Activated T-helper 2 cell treated with anti-CD3 and anti-CD28 coated beads, Interferon-gamma antibody, Interleukin-2, Interleukin-4, amounts not matched to agents 10 μg/mL and 5 μg/mL and 100 μg/mL, durations not matched to agents 14 hours and 24 hours and 36 hours (primary cell): ENCODE results near the gene RAB29. TPM values are rescaled to one million over a fixed set of nuclear protein-coding genes. Genes with fewer than 3 reads are reported as not detected.

Source experiments
- DNase-seq: peaks from one replicate; pipeline ENCODE4 v3.0.0; 2021; ENCODE audit warnings: low spot score
- H3K27ac Mint-ChIP-seq: one replicate; pipeline ENCODE4 v1.8.0; 2021; ENCODE audit warnings: mixed read lengths
- H3K27me3 Mint-ChIP-seq: one replicate; pipeline ENCODE4 v1.8.0; 2021; ENCODE audit warnings: low read depth, mixed read lengths
- H3K36me3 Mint-ChIP-seq: one replicate; pipeline ENCODE4 v1.8.0; 2021; ENCODE audit warnings: low read depth, mixed read lengths
- H3K4me1 Mint-ChIP-seq: one replicate; pipeline ENCODE4 v1.8.0; 2021; ENCODE audit warnings: low read depth, mixed read lengths
- H3K4me3 Mint-ChIP-seq: one replicate; pipeline ENCODE4 v1.8.0; 2021; ENCODE audit warnings: low read depth, mild to moderate bottlenecking, moderate library complexity, mixed read lengths
- H3K9me3 Mint-ChIP-seq: one replicate; pipeline ENCODE4 v1.8.0; 2021; ENCODE audit warnings: mixed read lengths
- intact Hi-C: fragments of 100-400 bp; cut with micrococcal nuclease; formaldehyde crosslinking; loops from one replicate; pipeline ENCODE4 v1.15.1; 2023
- total RNA-seq: library from RNA; stranded (reverse); gene quantifications from 2 replicates; pipeline ENCODE4 v1.2.3, GENCODE V29; 2022

RAB29 gene
- total RNA-seq, 1 donor from 2014 or later = 26.2 TPM

DNA sequence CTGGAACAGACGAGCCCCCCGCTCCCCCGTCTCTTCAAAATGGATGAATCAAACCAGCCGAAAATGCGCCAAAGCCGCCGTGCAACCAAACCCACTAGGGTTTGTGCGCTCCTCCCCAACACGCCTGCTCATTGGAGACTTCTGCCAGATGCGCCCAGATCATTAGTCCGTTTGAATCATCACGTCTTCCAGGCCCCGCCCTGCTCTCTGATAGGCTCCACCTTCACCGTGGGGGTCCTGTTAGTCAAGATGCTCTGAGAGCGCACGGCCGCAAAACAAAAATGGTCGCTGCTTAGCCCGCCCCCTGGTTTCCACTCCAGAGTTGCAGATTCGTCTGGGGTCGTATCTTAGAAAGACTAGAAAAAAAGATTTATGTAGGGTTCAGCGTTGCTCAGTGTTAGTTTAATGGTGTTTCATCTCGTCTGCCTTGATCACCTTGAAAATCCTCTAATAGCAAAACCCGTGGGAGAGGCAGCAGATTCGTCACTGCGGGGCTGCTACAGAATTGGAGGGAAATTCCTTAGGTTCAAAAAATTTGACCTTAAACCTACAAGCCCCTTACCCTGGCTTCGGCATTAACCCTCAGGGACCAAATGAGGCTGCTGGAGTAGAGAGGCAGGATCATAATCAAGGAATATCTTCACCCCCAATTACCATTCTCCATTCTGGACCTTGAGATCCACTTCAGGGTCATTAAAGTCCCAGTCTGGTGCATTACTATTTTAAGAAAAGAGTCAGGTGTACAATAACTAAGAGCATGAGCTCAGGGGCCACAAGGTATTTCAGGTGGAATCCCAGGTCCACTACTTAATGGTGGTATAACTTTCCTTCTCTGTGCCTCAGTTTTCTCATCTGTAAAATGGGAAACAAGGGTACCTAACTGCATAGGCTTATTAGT lies 24.9 kb downstream of the RAB29 start, which contains the start of gene NUCKS1:
NUCKS1 (minus strand) TSS at position 45 of the 898 bp plus-strand sequence. CDS start 209 bp downstream, outside the sequence.
- H3K27me3 Mint-ChIP-seq = peaks cover 3% of the 10 kb centered on the region
- intact Hi-C loops = loop anchor here (1.0 kb wide), 1 partner anchor 22 kb away; no protein-coding TSS in a partner anchor
- H3K9me3 Mint-ChIP-seq = no peaks in the 10 kb centered on the region
- peaks cover 34% of the 10 kb centered on the region for H3K36me3 Mint-ChIP-seq
- DNase-seq = peak; percentile 96
- peaks cover 35% of the 10 kb centered on the region for H3K4me1 Mint-ChIP-seq
- H3K4me3 Mint-ChIP-seq = peak within 1 kb of the TSS; percentile 99
- H3K27ac Mint-ChIP-seq = peak within 1 kb of the TSS; percentile 98

DNA sequence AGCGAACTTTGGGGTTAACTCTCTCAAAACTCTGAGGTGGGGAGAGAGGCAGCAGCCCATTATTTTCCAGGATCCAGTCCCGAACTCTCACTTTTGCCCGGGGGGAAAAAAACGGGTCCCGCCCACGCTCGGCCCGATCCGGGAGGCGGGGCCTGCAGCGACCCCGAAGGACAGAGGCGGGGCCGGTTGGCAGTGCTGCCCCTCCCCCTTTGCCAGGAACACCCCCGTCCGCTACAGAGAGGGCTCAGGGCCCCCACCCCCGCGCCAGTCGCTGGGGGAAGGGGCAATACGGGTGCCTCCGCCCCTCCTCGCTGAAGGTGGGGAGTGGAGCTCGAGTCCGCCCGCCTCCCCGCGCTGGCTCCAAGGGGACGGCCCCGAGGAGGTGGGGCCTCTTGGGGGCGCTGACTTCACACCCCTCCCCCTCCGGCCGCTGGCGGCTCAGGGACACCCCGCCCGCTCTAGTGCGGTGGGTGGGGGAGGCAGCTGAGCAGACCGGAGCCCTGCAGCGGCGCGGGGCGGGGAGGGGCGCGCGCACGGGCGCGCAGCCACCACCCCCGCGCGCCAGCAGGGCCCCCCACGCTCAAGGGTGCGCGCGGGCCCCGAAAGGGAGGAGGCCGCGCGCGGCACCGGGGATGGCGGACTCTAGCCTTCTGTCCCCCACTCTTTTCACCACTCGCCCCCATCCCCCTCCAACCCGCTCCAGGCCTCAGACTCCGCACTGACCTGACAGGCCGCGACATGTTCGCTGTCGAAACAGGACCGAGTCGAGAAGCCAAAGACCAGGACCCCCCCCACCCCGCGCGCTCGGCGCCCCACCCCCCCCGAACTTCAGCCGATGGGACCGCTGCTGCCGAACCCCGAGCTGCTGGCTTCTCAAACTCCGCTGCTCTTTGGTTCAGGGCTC lies 25.8 kb downstream of the RAB29 start:
- Mint-ChIP-seq H3K27ac (peak overlapping the region; percentile 98), H3K36me3 (peaks cover 38% of the 10 kb centered on the region), H3K4me3 (peak overlapping the region; percentile 99), H3K9me3 (no peaks in the 10 kb centered on the region), H3K27me3 (peaks cover under 1% of the 10 kb centered on the region), H3K4me1 (peaks cover 39% of the 10 kb centered on the region)
- intact Hi-C loops = loop anchor here (1.0 to 2.0 kb wide), 5 partner anchors 23 to 118 kb away; partner anchors contain the start of gene SLC41A1
- peak; percentile 93 for DNase-seq

DNA sequence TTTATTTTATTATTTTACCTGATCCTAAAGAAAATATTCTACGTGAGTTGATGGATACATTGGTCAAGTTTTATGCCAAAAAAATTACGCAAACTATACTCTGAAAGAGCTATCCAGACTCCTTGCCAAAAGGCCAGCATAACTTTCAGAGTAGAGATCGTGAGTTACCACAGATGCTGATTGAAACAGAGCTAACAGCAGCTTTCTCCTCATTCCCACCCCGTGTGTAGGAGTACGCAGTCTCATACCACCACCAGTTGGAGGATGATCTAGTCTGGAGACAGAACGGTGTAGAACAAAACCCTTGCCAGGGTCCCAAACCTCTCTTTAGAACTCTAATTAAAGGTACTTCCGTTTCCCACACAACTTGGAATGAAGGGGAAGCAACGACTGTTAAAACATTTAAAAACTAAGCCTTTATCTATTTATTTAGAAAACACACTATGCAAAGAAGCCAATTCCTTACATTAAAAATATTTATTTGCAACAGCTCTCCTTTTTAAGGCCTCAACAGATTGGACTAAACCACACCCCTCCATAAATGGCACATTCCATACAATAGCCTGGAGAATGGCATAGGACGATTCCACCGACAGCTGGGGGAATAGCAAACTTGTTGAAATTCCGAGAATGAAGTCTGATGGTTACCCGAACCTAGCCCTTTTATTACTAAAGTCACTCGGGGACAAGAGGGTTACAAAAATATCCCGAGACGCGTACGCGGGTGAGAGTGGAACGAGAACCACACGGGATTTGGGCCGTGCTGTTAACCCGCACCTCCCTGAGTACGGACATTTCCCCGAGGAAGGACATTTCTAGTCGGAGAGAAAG lies 26.7 kb downstream of the RAB29 start:
- intact Hi-C loops = loop anchor here (1.0 to 2.0 kb wide), 4 partner anchors 30 to 117 kb away; partner anchors contain the start of gene SLC41A1
- peak overlapping the region; percentile 93 for H3K27ac Mint-ChIP-seq
- H3K4me3 Mint-ChIP-seq = peak overlapping the region; percentile 99
- peaks cover 41% of the 10 kb centered on the region for H3K36me3 Mint-ChIP-seq
- H3K27me3 Mint-ChIP-seq = no peaks in the 10 kb centered on the region
- peaks cover 44% of the 10 kb centered on the region for H3K4me1 Mint-ChIP-seq
- peak; percentile 19 for DNase-seq
- no peaks in the 10 kb centered on the region for H3K9me3 Mint-ChIP-seq

DNA sequence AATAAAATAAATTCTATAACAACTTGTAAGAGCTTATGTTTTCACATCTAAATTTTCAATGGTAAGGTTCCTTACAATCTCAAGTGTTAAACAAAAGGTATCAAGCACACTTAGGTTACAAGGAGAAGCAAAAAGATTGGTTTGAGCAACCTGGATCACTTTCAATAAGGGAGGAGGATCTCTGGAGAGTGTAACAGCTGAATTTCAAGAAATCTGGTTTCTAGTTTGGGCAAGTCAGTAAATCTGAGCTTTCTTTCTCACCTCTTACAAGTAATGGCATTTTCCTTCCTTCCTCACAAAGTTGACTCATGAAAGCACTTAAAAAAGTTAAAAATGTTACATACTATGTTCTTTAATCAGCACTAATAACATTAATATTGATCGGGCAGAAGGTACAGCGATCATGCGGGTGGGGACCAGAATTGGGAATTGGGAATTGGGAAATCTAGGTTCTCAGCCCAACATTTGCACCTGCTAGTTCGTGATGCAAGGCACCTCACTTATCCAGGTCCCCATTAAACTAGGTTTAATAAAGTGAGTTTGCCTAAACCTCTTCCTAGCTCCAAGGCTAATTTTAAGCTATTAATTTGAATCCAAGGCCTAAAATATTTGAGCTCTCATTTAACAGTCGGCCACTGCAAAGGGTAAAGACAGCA lies 28.4 kb downstream of the RAB29 start:
- no peaks in the 10 kb centered on the region for H3K9me3 Mint-ChIP-seq
- peaks cover 49% of the 10 kb centered on the region for H3K4me1 Mint-ChIP-seq
- no peak for DNase-seq
- H3K4me3 Mint-ChIP-seq = peak overlapping the region; percentile 66
- H3K27me3 Mint-ChIP-seq = no peaks in the 10 kb centered on the region
- H3K27ac Mint-ChIP-seq = peak overlapping the region; percentile 10
- H3K36me3 Mint-ChIP-seq = peaks cover 47% of the 10 kb centered on the region
- intact Hi-C loops = no loop called here

DNA sequence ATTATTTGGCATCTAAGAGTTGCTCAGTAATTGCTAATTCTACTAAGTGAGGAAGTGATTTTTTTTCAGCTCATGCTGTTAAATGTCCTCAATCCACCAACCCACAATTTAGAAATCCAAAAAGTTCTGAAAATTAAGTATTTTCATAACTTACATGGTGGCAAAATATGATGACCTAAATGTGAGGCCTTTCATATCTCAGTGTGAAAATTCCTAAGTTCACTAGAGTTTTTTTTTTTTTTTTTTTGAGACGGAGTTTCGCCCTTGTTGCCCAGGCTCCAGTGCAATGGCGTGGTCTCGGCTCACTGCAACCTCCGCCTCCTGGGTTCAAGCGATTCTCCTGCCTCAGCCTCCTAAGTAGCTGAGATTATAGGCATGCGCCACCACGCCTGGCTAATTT lies 30.9 kb downstream of the RAB29 start:
- intact Hi-C loops = no loop called here
- Mint-ChIP-seq H3K4me1 (peaks cover 41% of the 10 kb centered on the region), H3K4me3 (no peak overlapping the region), H3K9me3 (no peaks in the 10 kb centered on the region), H3K36me3 (peaks cover 49% of the 10 kb centered on the region), H3K27ac (no peak overlapping the region), H3K27me3 (no peaks in the 10 kb centered on the region)
- no peak for DNase-seq

DNA sequence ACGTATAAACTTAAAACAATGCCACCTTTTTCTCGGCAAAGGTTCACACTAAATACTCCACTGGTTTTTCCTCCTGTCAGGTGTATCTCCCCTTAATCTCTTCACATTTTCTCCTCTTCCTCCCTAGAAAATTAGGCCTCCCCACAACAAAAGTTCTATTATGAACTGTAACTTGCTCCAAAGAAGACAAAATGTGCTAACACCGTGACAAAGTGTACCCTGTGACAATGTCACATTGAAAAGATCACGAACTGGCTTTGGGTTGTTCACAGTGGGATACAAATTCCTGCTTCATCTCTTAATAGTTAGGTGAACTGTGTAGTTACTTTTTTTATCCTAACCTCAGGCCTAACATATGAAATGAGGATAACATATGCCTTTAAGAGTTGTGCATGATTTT lies 31.3 kb downstream of the RAB29 start:
- no peak overlapping the region for H3K4me3 Mint-ChIP-seq
- H3K27me3 Mint-ChIP-seq = no peaks in the 10 kb centered on the region
- peaks cover 53% of the 10 kb centered on the region for H3K36me3 Mint-ChIP-seq
- no peaks in the 10 kb centered on the region for H3K9me3 Mint-ChIP-seq
- peaks cover 45% of the 10 kb centered on the region for H3K4me1 Mint-ChIP-seq
- no peak for DNase-seq
- no peak overlapping the region for H3K27ac Mint-ChIP-seq
- intact Hi-C loops = no loop called here

DNA sequence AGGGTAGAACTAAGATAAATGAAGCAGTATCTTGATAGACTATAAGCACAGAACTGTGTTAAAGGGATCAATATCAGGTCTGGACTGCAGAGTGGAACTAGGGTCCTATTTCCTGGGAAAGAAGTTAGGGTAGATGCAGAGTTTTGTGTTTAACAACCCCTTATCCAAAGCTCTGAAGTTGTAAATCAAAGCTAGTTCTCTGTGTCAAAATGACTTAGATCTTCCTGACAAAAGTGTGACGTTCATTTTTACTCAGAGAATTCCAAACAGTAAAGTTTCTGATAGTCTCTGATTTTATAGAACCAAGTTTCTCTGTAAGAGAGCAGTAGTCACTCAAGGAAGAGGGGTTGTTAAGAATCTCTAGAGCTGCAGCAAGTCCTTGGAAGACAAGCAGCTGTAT lies 33.6 kb downstream of the RAB29 start:
- peaks cover 34% of the 10 kb centered on the region for H3K4me1 Mint-ChIP-seq
- no peaks in the 10 kb centered on the region for H3K9me3 Mint-ChIP-seq
- intact Hi-C loops = no loop called here
- no peak overlapping the region for H3K27ac Mint-ChIP-seq
- H3K4me3 Mint-ChIP-seq = no peak overlapping the region
- no peak for DNase-seq
- no peaks in the 10 kb centered on the region for H3K27me3 Mint-ChIP-seq
- H3K36me3 Mint-ChIP-seq = peaks cover 46% of the 10 kb centered on the region

DNA sequence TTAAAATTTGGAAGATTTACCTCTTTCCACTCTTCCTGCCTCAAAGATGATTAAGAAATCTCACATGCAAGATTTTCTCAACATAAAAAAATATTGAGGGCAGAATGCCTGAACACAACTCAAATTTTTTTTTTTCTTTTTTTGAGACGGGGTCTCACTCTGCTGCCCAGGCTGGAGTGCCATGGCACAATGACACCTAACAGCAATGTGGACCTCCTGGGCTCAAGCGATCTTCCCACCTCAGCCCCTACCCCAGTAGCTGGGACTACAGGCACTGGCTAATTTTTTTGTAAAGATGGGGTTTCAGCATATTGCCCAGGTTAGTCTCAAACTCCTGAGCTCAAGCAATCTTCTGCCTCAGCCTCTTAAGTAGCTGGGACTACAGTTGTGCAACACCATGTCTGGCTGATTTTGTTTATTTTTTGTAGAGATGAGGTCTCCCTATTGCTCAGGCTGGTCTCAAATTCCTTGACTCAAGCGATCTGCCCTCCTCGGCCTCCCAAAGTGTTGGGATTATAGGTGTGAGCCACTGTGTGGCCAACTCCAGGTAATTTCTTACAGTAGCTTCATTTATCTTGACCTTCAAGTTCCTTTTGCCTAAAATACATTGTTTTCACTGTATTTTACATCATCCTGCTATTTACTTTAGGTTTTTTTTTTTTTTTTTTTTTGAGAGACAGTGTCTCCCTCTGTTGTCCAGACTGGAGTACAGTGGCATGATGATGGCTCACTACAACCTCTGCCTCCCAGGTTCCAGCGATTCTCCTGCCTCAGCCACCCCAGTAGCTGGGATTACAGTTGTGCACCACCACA lies 35.7 kb downstream of the RAB29 start:
- no peak for DNase-seq
- intact Hi-C loops = no loop called here
- Mint-ChIP-seq H3K27ac (peak overlapping the region; percentile 35), H3K9me3 (no peaks in the 10 kb centered on the region), H3K4me3 (no peak overlapping the region), H3K36me3 (peaks cover 45% of the 10 kb centered on the region), H3K27me3 (no peaks in the 10 kb centered on the region), H3K4me1 (peaks cover 27% of the 10 kb centered on the region)

DNA sequence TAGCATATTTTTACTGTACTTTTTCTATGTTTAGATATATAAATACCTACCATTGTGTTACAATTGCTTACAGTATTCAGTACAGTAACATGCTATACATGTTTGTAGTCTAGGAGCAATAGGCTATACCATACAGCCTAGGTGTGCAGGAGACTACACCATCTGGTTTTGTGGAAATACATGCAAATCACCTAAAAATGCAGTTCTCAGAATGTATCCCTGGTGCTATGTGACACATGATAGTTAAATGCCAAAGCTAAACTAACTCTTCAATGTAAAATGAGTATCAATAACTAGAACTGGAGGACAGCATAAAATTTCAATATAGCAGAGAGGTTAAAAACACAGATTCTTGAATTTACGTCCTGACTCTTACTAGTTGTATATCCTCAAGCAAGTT lies 40.1 kb downstream of the RAB29 start:
- H3K27ac Mint-ChIP-seq = no peak overlapping the region

DNA sequence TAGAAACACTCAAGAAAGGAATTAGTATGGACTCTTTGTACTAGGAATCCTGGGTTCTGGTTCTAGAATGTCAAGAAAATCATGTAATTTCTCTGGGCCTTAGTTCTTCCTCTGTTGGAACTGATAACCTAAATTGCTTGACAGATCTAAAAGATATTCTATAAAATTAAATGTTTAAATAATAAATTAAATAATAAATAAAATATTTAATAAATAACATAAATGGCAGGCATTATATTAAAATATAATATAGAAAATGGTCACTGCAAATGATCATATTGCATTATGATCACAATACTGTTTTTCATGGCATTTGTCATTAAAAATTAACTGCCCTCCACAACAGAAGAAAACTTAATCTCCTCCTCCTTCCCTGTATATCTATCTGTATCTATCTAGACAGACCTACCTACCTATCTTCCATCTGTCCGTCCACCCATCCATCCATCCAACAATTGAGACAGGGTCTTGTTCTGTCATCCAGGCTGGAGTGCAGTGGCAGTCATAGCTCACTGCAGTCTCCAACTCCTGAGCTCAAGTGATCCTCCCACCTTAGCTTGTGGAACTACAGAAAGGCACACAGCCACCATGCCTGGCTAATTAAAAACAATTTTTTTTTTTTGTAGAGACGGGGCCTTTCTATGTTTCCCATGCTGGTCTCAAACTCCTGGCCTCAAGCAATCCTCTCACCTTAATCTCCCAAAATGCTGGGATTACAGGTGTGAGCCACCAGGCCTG lies 41.7 kb downstream of the RAB29 start:
- no peaks in the 10 kb centered on the region for H3K9me3 Mint-ChIP-seq
- H3K27ac Mint-ChIP-seq = peak overlapping the region; percentile 44
- intact Hi-C loops = no loop called here
- H3K36me3 Mint-ChIP-seq = peaks cover 54% of the 10 kb centered on the region
- H3K4me3 Mint-ChIP-seq = no peak overlapping the region
- peaks cover 31% of the 10 kb centered on the region for H3K4me1 Mint-ChIP-seq
- no peak for DNase-seq
- no peaks in the 10 kb centered on the region for H3K27me3 Mint-ChIP-seq

More for the DNA sequence above, 40.1 kb downstream of the RAB29 start:
- intact Hi-C loops = no loop called here
- Mint-ChIP-seq H3K4me1 (peaks cover 35% of the 10 kb centered on the region), H3K36me3 (peaks cover 63% of the 10 kb centered on the region), H3K27me3 (no peaks in the 10 kb centered on the region), H3K4me3 (no peak overlapping the region), H3K9me3 (no peaks in the 10 kb centered on the region)
- DNase-seq = no peak
